Measurements from ENCODE around the gene KCNJ5.
"Not testable (repeated sequence)": the region's sequence is repeated elsewhere in the genome, so short reads cannot be mapped to it uniquely, and the experiment has no call there.

KCNJ5 gene

GRCh38 chr11:128916681-128917080, 25.5 kb downstream of the KCNJ5 start:
- no peaks in the 10 kb centered on the region for H3K27me3 ChIP-seq
- H3K4me3 ChIP-seq (ENCODE audit: low read depth in 1 of 2, low read length in 1 of 2): no peak overlapping the region
- H3K9me3 ChIP-seq: no peaks in the 10 kb centered on the region
- H3K4me1 ChIP-seq (ENCODE audit: control insufficient read depth in 1 of 2, insufficient read depth in 1 of 2, low read depth in 1 of 2, low read length in 1 of 2): no peaks in the 10 kb centered on the region
- H3K27ac ChIP-seq: no peak overlapping the region
- TF ChIP-seq, protein P1, sequence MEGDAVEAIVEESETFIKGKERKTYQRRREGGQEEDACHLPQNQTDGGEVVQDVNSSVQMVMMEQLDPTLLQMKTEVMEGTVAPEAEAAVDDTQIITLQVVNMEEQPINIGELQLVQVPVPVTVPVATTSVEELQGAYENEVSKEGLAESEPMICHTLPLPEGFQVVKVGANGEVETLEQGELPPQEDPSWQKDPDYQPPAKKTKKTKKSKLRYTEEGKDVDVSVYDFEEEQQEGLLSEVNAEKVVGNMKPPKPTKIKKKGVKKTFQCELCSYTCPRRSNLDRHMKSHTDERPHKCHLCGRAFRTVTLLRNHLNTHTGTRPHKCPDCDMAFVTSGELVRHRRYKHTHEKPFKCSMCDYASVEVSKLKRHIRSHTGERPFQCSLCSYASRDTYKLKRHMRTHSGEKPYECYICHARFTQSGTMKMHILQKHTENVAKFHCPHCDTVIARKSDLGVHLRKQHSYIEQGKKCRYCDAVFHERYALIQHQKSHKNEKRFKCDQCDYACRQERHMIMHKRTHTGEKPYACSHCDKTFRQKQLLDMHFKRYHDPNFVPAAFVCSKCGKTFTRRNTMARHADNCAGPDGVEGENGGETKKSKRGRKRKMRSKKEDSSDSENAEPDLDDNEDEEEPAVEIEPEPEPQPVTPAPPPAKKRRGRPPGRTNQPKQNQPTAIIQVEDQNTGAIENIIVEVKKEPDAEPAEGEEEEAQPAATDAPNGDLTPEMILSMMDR (IDR thresholded peaks at IDR 0.05): no peak
- no peaks in the 10 kb centered on the region for H3K36me3 ChIP-seq

DNA sequence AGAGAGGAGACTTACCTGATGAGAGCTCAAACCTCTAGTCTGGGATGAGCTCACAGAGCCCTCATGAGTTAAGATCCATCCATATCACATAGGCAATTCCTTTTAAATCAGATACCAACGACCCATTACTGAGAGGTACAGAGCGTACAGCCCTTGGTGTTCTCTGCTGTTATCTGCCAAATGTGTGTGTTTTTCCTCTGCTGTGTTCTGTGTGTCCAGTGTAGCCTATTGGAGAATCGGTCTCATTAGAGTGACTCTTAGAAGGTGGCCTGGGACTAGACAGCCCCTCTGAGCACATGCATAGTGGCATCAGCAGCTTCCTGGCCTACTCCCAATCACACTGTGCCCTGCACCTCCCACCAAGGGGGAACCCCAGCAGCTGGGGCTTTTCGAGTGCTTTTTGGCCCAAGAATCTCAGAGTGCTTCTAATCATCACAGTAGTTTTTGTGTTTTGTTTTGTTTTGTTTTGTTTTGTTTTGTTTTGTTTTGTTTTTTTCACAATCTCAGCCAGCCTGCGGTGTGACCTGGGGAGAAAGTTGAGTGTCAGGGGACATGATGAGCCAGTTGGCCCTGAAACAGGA, 26.1 kb downstream of the KCNJ5 start:
- Histone ChIP-seq H3K9me3 (no peaks in the 10 kb centered on the region), H3K4me1 (ENCODE audit: control insufficient read depth in 1 of 2, insufficient read depth in 1 of 2, low read depth in 1 of 2, low read length in 1 of 2) (no peaks in the 10 kb centered on the region)
- TF ChIP-seq, protein P1 (IDR thresholded peaks at IDR 0.05): no peak

DNA sequence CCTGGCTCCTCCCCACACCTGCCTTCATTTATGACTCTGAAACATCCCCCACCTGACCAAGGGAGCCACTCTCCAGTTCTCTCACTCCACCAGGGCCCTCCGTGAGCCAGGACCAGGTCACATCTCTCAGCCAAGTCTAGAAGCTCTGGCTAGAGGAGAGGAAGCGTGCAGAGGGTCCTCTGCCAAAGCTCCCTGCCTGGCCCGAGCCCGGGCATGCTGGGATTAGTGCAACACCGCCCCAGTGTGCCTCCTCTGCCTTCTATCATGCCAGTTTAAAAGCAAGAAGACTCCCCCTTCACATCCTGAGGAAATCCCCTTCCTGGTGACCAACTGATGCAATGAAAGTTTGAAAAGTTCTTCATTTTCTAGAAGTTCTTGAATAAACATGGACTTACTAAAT, 28.1 kb downstream of the KCNJ5 start:
- Histone ChIP-seq H3K27me3 (no peaks in the 10 kb centered on the region), H3K9me3 (no peaks in the 10 kb centered on the region), H3K4me3 (ENCODE audit: low read depth in 1 of 2, low read length in 1 of 2) (no peak overlapping the region), H3K36me3 (no peaks in the 10 kb centered on the region), H3K4me1 (ENCODE audit: control insufficient read depth in 1 of 2, insufficient read depth in 1 of 2, low read depth in 1 of 2, low read length in 1 of 2) (no peaks in the 10 kb centered on the region), H3K27ac (no peak overlapping the region)
- TF ChIP-seq, protein P1 (IDR thresholded peaks at IDR 0.05): no peak

More for the DNA sequence above, 26.1 kb downstream of the KCNJ5 start:
- H3K36me3 ChIP-seq: no peaks in the 10 kb centered on the region
- no peak overlapping the region for H3K4me3 ChIP-seq (ENCODE audit: low read depth in 1 of 2, low read length in 1 of 2)
- no peak overlapping the region for H3K27ac ChIP-seq
- H3K27me3 ChIP-seq: no peaks in the 10 kb centered on the region

DNA sequence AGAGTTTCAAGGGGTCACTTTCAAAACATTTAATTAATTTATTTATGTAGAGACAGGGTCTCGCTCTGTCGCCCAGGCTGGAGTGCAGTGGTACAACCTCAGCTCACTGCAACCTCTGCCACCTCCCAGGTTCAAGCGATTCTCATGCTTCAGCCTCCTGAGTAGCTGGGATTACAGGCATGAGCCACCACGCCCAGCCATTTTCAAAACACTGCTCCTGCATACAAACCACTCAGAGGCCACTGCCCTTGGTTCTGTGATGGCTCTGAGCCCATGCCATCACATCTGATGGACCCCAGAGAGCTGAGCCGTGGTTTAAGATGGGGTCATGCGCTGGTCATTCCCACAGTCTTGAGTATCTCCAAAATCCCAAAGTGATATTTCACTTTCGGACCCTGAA, 28.5 kb downstream of the KCNJ5 start:
- H3K27me3 ChIP-seq; H3K27ac ChIP-seq; H3K4me3 ChIP-seq (ENCODE audit: low read depth in 1 of 2, low read length in 1 of 2); H3K9me3 ChIP-seq; H3K36me3 ChIP-seq; H3K4me1 ChIP-seq (ENCODE audit: control insufficient read depth in 1 of 2, insufficient read depth in 1 of 2, low read depth in 1 of 2, low read length in 1 of 2): not testable (repeated sequence)

DNA sequence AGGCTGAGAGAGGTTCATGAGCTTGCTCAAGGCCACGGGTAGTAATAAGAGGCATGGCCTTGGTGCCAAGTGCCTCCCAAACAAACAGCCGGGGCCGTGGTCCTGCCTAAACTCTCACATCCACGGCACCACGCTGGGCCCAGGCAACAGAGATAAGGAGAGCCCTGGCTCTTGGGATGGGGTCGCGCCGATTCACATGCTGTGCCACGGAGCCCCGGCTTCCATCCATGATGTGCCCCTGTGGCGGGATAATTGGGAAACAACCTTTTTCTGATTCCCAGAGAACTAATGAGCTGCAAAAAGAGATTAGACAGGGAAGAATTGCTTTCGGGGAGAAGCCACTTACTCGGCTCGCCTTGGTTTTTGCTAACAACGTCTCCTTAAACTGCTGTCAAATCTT, 29.5 kb downstream of the KCNJ5 start:
- Histone ChIP-seq H3K36me3 (no peaks in the 10 kb centered on the region), H3K27ac (no peak overlapping the region), H3K4me1 (ENCODE audit: control insufficient read depth in 1 of 2, insufficient read depth in 1 of 2, low read depth in 1 of 2, low read length in 1 of 2) (no peaks in the 10 kb centered on the region), H3K4me3 (ENCODE audit: low read depth in 1 of 2, low read length in 1 of 2) (no peak overlapping the region), H3K9me3 (no peaks in the 10 kb centered on the region), H3K27me3 (no peaks in the 10 kb centered on the region)
- TF ChIP-seq, protein P1 (IDR thresholded peaks at IDR 0.05): no peak

DNA sequence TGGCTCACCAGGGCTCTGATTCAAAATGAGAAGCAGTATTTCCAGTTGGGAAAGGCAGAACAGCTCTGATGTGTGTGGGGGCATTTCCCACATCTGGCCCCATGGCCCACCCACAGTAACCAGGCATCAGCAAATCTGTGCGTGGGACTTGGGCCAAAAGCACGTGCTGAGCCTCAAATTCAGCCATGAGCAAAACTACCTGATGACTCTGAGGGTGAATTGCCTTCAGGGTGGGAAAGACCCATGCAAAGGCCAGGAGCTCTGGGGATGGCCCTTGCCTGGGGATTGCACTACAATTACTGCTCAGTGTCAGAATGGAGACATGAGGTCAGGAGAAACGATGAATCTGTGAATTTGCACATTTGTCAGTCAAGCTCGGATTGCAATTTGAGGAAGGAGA, 30.6 kb downstream of the KCNJ5 start:
- H3K27me3 ChIP-seq: no peaks in the 10 kb centered on the region
- no peaks in the 10 kb centered on the region for H3K4me1 ChIP-seq (ENCODE audit: control insufficient read depth in 1 of 2, insufficient read depth in 1 of 2, low read depth in 1 of 2, low read length in 1 of 2)
- TF ChIP-seq, protein P1 (IDR thresholded peaks at IDR 0.05): no peak
- no peaks in the 10 kb centered on the region for H3K9me3 ChIP-seq
- no peak overlapping the region for H3K27ac ChIP-seq
- no peak overlapping the region for H3K4me3 ChIP-seq (ENCODE audit: low read depth in 1 of 2, low read length in 1 of 2)
- no peaks in the 10 kb centered on the region for H3K36me3 ChIP-seq
